Esophagus muscularis mucosa (tissue), 4 donors: Measurements from ENCODE around the gene KIFC1. TPM values are rescaled to one million over a fixed set of nuclear protein-coding genes. Genes with fewer than 3 reads are reported as not detected.
"Not testable (repeated sequence)": the region's sequence is repeated elsewhere in the genome, so short reads cannot be mapped to it uniquely, and the experiment has no call there.

Source experiments
- DNase-seq: peaks from one replicate; pipeline ENCODE4 v3.0.0-alpha.2; 2017; ENCODE audit errors: extremely low spot score
- H3K27ac ChIP-seq, 4 donors: fragments of 200-600 bp; sonication (generic); replicated peaks in 1 of 4; 1 replicate in 3 of 4; 2 replicates in 1 of 4; pipeline ENCODE4 v1.5.1; 2016 to 2019; ENCODE audit warnings: mild to moderate bottlenecking in 1 of 4
- H3K27me3 ChIP-seq, 4 donors: fragments of 200-600 bp; sonication (generic); one replicate each; pipeline versions ENCODE4 v1.5.1 to v1.6.0; 2016 to 2019
- H3K36me3 ChIP-seq, 4 donors: fragments of 200-600 bp; sonication (generic); one replicate each; pipeline ENCODE4 v1.5.1; 2016 to 2019
- H3K4me1 ChIP-seq, 4 donors: fragments of 200-600 bp; sonication (generic); one replicate each; pipeline ENCODE4 v1.5.1; 2016 to 2019
- H3K4me3 ChIP-seq, 4 donors: fragments of 200-600 bp; sonication (generic); 1 replicate in 2 of 4; 2 replicates in 2 of 4; pipeline ENCODE4 v1.5.1; 2016 to 2019; ENCODE audit warnings: mild to moderate bottlenecking in 4 of 4, moderate library complexity in 1 of 4
- H3K9me3 ChIP-seq, 4 donors: fragments of 200-600 bp; sonication (generic); 1 replicate in 3 of 4; 2 replicates in 1 of 4; pipeline ENCODE4 v1.5.1; 2016 to 2019
- CTCF ChIP-seq, 3 experiments: fragments of 200-600 bp in 2 of 3; fragments of 450-650 bp in 1 of 3; sonication (generic) in 2 of 3; IDR thresholded peaks; one replicate each; pipeline ENCODE4 v1.5.1; 2017 to 2019; ENCODE audit warnings: antibody characterized with exemption in 3 of 3, mild to moderate bottlenecking in 2 of 3, moderate library complexity in 1 of 3
- EP300 ChIP-seq: sonication (generic); formaldehyde crosslinking; IDR thresholded peaks from one replicate; pipeline ENCODE4 v1.6.1; 2017; ENCODE audit warnings: antibody characterized with exemption
- POLR2A ChIP-seq: fragments of 450-650 bp; IDR thresholded peaks from one replicate; pipeline ENCODE4 v1.6.1; 2017; ENCODE audit warnings: antibody characterized with exemption, moderate library complexity, mild to moderate bottlenecking, low read depth
- POLR2AphosphoS5 ChIP-seq, 2 donors: sonication (generic); formaldehyde crosslinking; IDR thresholded peaks; one replicate each; pipeline ENCODE4 v1.6.1; 2017; ENCODE audit warnings: antibody characterized with exemption in 2 of 2
- WGBS: methylation state at CpG from one replicate; pipeline ENCODE4 v1.1.5; 2018; 5-methylcytosine and 5-hydroxymethylcytosine counted together
- intact Hi-C: fragments of 100-400 bp; cut with DNase I; formaldehyde crosslinking; loops from one replicate; pipeline ENCODE4 v1.15.1; 2023
- total RNA-seq, 4 donors: library from RNA; depleted of rRNA; stranded (reverse); fragments of >200 nt; gene quantifications; one replicate each; pipeline versions ENCODE4 v1.1.0 to v1.2.1, GENCODE V29; 2016

The KIFC1 gene
- 1 to 10 TPM in 1 of 4 donors, under 1 TPM in 2, not detected in 1; 0.39 to 1.1 (median 0.42) TPM for total RNA-seq

GRCh38 chr6:33391278-33391921, at the start of gene KIFC1:
KIFC1 (plus strand) TSS chr6:33391823; CDS start chr6:33391986, 163 bp downstream.
- Histone ChIP-seq H3K36me3 (no peaks in the 10 kb centered on the region), H3K9me3 (no peaks in the 10 kb centered on the region), H3K27ac (peak within 1 kb of the TSS; percentile 87 to 92 (median 90)), H3K27me3 (no peaks in the 10 kb centered on the region), H3K4me1 (peaks cover 8 to 15% (median 14%) of the 10 kb centered on the region in 4 donors), H3K4me3 (peak within 1 kb of the TSS; percentile 56 to 69 (median 58))
- TF ChIP-seq EP300, result peak; percentile 12
- peak; percentile 97 to 99 (median 98) for TF ChIP-seq CTCF (IDR thresholded peaks at IDR 0.05)
- no peak for TF ChIP-seq POLR2A
- peak; percentile 74 to 99 for TF ChIP-seq POLR2AphosphoS5 (IDR thresholded peaks at IDR 0.05)
- DNase-seq, result peak; percentile 100
- under 1% methylated on average over 20 of the region's 67 CpGs for WGBS
- intact Hi-C loops, result loop anchor here (5.0 to 10.0 kb wide), 3 partner anchors 36 to 183 kb away; partner anchors contain the start of gene ZBTB9

DNA sequence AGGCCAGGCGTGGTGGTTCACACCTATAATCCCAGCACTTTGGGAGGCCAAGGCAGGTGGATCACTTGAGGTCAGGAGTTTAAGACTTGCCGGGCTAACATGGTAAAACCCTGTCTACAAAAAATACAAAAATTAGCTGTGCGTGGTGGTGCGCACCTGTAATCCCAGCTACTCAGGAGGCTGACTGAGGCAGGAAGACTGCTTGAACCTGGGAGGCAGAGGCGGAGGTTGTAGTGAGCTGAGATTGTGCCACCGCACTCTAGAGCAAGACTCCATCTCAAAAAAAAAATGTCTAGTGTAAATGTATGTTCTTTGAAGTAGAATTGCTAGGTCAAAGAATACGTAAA, 48.0 kb upstream of the KIFC1 start:
- H3K36me3 ChIP-seq, H3K4me3 ChIP-seq, DNase-seq, H3K9me3 ChIP-seq, H3K27ac ChIP-seq, intact Hi-C loops, H3K27me3 ChIP-seq: not testable (repeated sequence)
- H3K4me1 ChIP-seq, result peaks cover 9 to 15% (median 10%) of the 10 kb centered on the region in 4 donors
- 91% methylated on average over 7 of the region's 7 CpGs for WGBS

DNA sequence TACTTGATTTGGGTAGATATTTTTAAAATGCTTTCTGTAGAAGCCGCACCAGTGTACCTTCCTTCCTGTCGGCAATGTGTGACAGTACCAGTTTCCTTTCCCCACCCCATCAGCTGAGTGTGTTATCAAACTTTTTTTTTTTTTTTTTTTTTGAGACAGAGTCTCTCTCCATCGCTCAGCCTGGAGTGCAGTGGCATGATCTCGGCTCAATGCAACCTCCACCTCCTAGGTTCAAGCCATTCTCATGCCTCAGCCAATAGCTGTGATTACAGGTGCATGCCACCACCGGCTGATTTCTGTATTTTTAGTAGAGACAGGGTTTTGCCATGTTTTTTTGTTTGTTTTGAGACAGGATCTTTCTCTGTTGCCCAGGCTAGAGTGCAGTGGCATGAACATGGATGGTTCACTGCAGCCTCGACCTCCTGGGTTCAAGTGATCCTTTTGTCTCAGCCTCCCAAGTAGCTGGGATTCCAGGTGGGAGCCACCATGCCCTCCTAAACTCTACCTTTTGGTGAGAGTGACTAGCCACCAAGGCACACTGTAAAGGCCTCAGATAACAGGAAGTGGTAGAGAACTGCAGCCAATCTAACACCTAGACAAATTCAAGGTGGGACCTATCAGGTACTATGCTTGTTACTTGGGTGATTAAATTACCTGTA, 47.5 kb upstream of the KIFC1 start:
- WGBS, result 80% methylated on average over 6 of the region's 6 CpGs
- TF ChIP-seq EP300, result no peak
- TF ChIP-seq CTCF (IDR thresholded peaks at IDR 0.05), result no peak
- TF ChIP-seq POLR2AphosphoS5 (IDR thresholded peaks at IDR 0.05), result no peak
- no peak for TF ChIP-seq POLR2A

DNA sequence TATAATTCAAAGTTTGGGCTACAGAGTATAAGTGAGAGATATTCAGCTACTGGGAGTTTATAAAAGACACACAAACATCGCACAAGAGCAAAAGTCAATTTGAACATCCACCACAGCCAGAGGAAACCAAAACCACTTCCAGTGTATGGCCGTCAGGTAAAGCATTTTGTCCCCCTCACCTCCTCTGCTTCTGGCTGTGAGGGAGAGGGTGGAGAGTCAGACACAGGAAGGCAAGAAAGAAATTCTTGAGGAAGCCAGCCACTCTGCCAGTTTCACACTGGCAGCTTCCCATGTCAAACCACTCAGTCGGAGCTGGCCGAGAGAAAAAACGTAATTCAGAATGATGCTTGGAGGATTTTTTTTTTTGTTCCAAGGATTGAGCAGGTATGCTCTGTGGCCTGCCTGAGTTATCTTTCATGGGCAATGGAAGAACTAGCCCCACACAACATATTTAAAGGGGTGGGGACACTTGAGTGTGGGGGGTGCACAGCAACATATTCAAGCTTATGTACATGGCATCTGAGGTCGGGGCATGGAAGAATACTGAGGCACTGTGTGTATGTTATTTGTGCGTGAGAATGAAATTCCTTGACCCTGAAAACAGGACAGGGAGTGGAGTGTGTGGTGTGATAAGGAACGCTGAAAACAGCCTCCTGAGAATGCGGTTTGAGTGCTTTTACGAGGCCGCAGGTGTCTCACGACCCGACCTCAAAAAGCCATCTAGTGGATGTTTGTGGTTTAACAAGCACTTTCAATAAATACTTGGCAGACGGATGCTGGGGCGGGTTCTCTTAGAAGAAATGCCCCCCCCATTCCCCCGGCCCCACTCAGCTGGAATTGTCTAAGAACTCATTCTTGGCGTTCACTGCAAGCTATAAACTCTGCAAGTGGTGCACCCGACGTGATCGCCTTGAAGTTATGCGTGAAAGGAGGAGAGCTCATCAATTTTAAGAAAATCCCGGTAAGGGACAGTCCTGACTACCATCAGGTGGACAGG, 46.6 kb upstream of the KIFC1 start:
- peak overlapping the region in 2 of 4 donors; percentile 1 to 23 for H3K4me3 ChIP-seq
- H3K27me3 ChIP-seq, result no peaks in the 10 kb centered on the region
- peaks cover 9 to 15% (median 10%) of the 10 kb centered on the region in 4 donors for H3K4me1 ChIP-seq
- intact Hi-C loops, result no loop called here
- no peaks in the 10 kb centered on the region for H3K9me3 ChIP-seq
- no peak overlapping the region for H3K27ac ChIP-seq
- no peak for DNase-seq
- H3K36me3 ChIP-seq, result no peaks in the 10 kb centered on the region
- 17% methylated on average over 22 of the region's 22 CpGs for WGBS
- TF ChIP-seq POLR2AphosphoS5 (IDR thresholded peaks at IDR 0.05), result peak in 1 of 2 donors; percentile 42
- peak; percentile 58 to 74 (median 70) for TF ChIP-seq CTCF (IDR thresholded peaks at IDR 0.05)
- TF ChIP-seq EP300, result no peak

More for the DNA sequence above, 47.5 kb upstream of the KIFC1 start:
- Histone ChIP-seq H3K9me3 (no peaks in the 10 kb centered on the region), H3K36me3 (no peaks in the 10 kb centered on the region), H3K4me1 (peaks cover 9 to 15% (median 10%) of the 10 kb centered on the region in 4 donors), H3K27me3 (no peaks in the 10 kb centered on the region), H3K4me3 (no peak overlapping the region), H3K27ac (no peak overlapping the region)
- no peak for DNase-seq
- intact Hi-C loops, result no loop called here

DNA sequence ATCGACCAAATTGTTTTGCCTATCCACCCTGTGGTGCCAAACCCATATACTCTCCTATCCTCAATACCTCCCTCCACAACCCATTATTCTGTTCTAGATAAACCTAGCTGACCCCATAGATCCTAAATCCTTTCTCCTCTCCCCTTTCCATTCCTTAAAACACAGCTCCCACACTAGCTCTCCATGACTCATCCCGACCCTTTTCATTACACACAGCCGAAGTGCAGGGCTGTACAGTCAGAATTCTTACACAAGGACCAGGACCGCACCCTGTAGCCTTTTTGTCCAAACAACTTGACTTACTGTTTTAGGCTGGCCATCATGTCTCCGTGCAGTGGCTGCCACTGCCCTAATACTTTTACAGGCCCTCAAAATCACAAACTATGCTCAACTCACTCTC, 44.7 kb upstream of the KIFC1 start:
- H3K36me3 ChIP-seq, H3K27me3 ChIP-seq, H3K9me3 ChIP-seq, DNase-seq, H3K27ac ChIP-seq, H3K4me3 ChIP-seq, intact Hi-C loops: not testable (repeated sequence)
- H3K4me1 ChIP-seq, result peaks cover 9 to 15% (median 10%) of the 10 kb centered on the region in 4 donors
- 93% methylated on average over 5 of the region's 5 CpGs for WGBS
